ENCODE results near the gene EHD4.
A peak's percentile ranks its signal among the peaks of the same experiment; 100 is the strongest.

EHD4 gene

GRCh38 chr15:41915255-41915994 is 56.9 kb downstream of the EHD4 start:
- DNase-seq = no peak

- DNase-seq = no peak
Observed at GRCh38 chr15:41914411-41914810, 57.9 kb downstream of the EHD4 start.

GRCh38 chr15:41913256-41913655 is 59.1 kb downstream of the EHD4 start:
- no peak for DNase-seq

GRCh38 chr15:41911691-41912345 is 60.5 kb downstream of the EHD4 start:
- DNase-seq = no peak

GRCh38 chr15:41908736-41909461 is 63.5 kb downstream of the EHD4 start:
- DNase-seq = no peak

GRCh38 chr15:41907141-41907540 is 65.2 kb downstream of the EHD4 start:
- DNase-seq = no peak

- no peak for DNase-seq
Observed at GRCh38 chr15:41906608-41907007, 65.7 kb downstream of the EHD4 start.

- no peak for DNase-seq
Observed at GRCh38 chr15:41905036-41905793, 67.1 kb downstream of the EHD4 start.

- peak; percentile 74 for DNase-seq
Observed at GRCh38 chr15:41904541-41905005, 67.8 kb downstream of the EHD4 start.

- DNase-seq = no peak
Observed at GRCh38 chr15:41903782-41904181, 68.6 kb downstream of the EHD4 start.

- DNase-seq = no peak
Observed at GRCh38 chr15:41901431-41901830, 70.9 kb downstream of the EHD4 start.

- no peak for DNase-seq
Observed at GRCh38 chr15:41900526-41901380, 71.6 kb downstream of the EHD4 start.

- DNase-seq = no peak
Observed at GRCh38 chr15:41899854-41900442, 72.4 kb downstream of the EHD4 start.

- no peak for DNase-seq
Observed at GRCh38 chr15:41897363-41897799, 75.0 kb downstream of the EHD4 start.

- DNase-seq = no peak
Observed at GRCh38 chr15:41896566-41896965, 75.8 kb downstream of the EHD4 start.

- no peak for DNase-seq
Observed at GRCh38 chr15:41895957-41896356, 76.4 kb downstream of the EHD4 start.

GRCh38 chr15:41895491-41895890 is 76.9 kb downstream of the EHD4 start:
- no peak for DNase-seq

GRCh38 chr15:41894791-41895463 is 77.4 kb downstream of the EHD4 start:
- peak; percentile 83 for DNase-seq

GRCh38 chr15:41894251-41894790 is 78.0 kb downstream of the EHD4 start:
- DNase-seq = no peak

- no peak for DNase-seq
Observed at GRCh38 chr15:41893422-41894250, 78.7 kb downstream of the EHD4 start, which contains the start of gene SPTBN5. Gene SPTBN5, minus strand, starts transcription at chr15:41894053. Its CDS starts 556 bp downstream, at chr15:41893497.
